Measurements from ENCODE around the gene IRF5.
A peak's percentile ranks its signal among the peaks of the same experiment; 100 is the strongest.

The IRF5 gene, protein sequence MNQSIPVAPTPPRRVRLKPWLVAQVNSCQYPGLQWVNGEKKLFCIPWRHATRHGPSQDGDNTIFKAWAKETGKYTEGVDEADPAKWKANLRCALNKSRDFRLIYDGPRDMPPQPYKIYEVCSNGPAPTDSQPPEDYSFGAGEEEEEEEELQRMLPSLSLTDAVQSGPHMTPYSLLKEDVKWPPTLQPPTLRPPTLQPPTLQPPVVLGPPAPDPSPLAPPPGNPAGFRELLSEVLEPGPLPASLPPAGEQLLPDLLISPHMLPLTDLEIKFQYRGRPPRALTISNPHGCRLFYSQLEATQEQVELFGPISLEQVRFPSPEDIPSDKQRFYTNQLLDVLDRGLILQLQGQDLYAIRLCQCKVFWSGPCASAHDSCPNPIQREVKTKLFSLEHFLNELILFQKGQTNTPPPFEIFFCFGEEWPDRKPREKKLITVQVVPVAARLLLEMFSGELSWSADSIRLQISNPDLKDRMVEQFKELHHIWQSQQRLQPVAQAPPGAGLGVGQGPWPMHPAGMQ

DNA sequence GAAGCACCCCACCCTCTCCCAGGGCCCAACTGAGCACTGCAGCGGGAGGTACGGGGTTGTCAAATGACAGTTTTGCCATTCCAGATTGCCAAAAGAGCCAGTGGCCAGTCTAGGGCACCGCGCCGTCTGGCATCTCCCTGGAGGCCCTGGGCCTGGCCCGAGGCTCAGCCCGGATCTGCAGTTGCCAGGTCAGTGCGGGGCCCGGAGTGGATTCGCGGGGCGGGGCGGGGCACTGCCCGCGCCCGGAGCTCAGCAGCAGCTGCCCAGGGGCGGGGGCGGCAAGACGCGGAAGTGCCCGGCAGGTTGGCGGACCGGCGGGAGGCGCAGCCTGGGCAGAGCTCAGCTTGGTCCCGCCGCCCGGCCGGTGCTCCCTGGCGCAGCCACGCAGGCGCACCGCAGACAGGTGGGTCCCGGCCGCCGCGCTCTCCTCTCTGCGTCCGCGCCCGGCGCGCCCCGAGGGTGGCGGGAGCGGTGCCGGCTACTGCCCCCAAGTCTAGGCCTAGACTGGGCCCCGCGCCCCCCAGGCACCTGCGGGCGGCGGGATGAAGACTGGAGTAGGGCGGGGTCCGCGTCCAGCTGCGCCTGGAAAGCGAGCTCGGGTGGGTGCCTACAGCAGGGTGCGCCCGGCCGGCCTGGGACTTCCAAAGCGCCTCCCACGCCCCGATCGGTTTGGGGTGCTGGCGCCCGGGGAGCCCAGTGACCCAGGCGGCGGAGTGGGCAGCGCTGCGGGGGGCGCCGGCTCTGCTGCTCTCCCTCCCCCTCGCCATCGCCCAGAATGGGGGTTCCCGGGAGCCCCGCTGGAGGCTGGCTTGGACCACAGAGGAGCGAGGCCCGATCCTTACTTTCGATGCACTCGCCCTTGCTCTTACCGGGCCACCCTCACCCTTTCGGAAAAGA is at the start of gene IRF5:
IRF5 (plus strand) TSS at position 281 of the 897 bp plus-strand sequence. CDS start 4,155 bp downstream, outside the sequence.
- no peak for DNase-seq

DNA sequence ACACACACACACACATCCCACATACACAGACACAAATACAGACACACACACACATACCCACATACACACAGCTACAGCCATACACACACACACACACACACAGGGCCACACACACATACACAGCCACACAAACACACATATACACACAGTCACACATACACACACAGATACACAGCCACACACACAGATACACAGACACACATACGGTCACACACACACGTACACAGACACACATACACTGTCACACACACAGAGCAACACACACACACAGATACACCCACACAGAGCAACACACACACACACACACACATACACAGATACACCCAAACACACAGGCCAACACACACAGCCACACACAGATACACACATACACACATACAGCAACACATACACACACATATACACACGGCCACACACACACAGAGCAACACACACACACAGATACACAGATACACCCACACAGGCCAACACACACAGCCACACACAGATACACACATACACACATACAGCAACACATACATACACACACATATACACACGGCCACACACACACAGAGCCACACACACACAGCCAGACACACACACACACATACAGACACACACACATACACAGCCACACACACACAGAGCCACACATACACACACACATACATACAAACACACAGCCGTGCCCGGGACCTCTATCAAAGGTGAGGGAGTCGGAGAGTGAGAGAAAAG is 49.5 kb upstream of the IRF5 start:
- no peak for DNase-seq

DNA sequence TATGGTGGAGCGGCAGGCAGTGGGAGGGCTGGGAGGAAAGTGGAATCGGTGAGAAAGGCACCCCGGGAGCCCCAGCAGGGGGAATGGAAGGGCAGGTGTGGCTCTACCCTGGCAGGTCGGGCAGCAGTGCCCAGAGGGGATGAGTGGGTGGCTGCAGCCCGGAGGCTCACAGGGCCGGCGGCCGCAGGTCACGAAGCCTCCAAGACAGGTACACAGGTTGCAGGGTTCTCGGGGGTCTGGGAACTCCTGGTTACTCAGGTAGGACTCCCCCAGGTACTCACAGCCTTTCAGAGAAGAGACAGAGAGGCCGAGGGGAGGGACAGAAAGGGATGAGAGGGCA is 49.0 kb upstream of the IRF5 start:
- no peak for DNase-seq

DNA sequence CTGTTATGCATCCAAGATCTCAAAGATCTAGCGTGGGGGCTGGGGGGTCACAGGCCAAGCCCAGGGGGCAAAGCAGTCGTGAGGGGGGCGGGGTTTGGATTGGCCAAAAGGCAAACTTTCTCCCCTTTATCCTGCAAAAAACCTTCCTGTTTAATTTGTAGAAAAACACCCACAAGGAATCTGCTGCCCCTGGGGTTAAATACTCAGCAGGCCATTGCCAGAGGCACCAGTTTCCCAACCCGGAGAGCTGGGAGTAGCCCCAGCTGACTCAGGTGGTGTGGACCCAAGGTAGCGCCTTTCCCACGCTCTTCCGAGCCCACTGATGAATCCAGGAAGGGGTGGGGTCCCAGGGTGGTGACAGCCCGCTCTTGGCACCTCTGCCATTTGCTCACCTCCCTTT is 48.6 kb upstream of the IRF5 start:
- no peak for DNase-seq

DNA sequence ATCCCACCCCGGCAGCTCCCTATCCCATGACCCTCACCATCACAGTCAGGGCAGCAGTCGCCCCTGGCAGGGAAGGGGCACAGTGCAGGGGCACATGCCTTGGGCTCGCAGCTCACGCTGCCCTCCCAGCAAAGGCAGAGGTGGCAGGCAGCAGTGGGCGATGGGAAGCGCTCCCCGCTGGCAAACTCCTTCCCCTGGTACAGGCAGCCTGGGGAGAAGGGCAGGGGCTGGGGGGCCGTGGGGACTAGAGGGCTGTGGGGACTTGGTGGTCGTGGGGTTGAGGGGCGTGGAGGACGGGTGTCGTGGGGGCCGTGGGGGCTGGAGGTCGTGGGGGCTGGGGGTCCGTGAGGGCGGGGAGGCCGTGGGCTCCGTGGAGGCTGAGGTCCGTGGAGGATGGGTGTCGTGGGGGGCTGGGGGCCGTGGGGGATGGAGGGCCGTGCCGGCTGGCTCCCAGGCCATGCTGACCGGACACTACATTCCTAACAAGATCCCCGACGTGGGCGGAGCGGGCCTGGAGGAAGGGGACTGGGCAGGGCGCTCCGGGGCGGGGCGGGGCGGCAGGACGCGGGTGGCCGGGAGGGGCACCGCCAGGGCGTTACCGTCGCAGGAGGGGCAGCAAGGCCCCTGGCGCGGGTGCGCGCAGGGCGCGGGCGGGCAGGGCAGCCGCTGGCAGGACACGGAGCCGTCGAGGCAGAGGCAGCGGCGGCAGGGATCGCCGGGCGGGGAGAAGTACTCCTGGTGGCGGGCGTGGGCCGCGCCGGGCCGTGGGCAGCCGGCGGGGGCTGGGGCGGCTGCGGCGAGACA is 47.2 kb upstream of the IRF5 start:
- no peak for DNase-seq

DNA sequence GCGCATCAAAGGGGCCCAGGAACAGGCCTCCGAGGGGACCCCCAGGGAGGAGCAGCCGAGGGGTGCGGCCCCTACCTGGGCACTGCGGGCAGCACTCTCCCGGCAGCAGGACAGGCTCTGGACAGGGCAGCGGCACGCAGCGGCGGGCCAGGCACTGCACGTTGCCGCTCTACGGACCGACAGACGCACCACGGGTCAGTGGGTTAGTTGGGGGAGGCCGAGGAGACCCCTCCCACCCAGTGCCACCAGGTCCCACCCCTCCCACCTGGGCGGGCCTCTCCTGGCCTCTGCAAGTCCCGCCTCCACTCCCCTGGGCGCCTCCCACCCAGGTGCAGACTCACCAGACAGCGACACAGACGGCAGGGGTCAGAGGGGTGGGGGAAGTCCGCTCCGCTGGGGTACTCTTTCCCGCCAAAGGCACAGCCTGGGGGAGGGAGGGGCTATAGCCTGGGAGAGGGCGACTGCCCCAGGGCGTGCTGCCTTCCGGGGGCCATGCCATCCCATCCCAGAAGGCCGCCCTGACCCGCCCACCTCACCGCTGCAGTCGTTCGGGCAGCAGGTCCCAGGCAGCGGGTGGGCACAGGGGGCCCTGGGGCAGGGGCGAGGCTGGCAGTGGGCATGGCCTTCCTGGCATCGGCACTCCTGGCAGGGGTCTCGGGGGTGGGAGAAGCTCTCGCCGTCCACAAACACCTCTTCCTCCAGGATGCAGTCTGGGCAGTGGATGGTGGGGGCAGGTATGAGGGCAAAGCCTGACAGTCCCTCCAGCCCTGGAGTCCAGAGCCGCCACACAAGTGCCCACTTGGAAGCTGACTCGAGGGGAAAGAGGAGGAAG is 46.4 kb upstream of the IRF5 start:
- DNase-seq, result no peak

DNA sequence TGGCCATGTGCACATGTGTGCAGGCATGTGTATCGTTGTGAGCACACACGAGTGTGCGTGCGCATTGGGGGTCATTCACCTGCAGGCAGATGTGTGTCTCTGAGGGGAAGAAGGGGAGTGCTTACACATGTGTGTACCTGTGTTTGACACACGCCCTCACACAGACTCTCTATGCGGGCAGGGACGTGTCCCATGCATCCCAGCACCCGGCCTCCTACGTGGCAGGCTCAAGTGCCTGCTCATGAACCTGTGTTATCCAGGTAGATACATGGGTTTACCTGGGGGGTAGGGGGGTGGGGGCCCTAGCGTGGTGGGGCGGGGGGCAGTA is 45.8 kb upstream of the IRF5 start:
- no peak for DNase-seq

DNA sequence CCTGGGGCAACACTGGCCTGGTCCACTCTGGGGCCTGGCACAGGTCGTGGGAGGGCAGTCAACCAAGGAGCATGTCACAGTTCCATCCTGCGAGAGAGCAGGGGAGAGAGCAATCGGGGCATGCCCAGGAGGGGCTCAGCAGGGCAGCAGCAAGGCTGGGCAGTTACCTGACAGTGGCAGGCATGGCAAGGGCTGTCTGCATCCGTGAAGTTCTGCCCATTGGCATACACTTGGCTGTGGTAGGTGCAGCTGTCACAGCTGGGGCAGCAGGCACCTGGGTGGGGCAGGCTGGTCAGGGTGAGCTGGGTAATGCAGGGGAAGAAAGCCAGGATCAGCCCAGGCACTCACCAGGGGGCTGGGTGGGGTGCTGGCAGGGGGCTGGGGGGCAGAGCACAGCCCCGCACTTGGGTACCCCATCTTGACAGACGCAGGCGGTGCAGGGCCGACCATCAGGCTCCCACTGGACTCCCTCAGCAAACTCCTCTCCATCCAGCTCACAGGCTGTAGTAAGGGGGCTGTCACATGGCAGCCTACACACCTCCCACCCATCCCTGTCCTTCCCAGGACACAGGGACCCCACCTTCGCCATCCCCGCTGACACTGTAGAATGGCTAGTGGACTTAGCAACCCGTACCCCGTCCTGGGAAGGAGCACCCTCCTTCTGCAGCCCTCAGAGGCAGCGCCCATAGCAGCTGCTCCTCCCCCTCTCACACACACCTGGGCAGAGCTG is 45.0 kb upstream of the IRF5 start:
- no peak for DNase-seq

DNA sequence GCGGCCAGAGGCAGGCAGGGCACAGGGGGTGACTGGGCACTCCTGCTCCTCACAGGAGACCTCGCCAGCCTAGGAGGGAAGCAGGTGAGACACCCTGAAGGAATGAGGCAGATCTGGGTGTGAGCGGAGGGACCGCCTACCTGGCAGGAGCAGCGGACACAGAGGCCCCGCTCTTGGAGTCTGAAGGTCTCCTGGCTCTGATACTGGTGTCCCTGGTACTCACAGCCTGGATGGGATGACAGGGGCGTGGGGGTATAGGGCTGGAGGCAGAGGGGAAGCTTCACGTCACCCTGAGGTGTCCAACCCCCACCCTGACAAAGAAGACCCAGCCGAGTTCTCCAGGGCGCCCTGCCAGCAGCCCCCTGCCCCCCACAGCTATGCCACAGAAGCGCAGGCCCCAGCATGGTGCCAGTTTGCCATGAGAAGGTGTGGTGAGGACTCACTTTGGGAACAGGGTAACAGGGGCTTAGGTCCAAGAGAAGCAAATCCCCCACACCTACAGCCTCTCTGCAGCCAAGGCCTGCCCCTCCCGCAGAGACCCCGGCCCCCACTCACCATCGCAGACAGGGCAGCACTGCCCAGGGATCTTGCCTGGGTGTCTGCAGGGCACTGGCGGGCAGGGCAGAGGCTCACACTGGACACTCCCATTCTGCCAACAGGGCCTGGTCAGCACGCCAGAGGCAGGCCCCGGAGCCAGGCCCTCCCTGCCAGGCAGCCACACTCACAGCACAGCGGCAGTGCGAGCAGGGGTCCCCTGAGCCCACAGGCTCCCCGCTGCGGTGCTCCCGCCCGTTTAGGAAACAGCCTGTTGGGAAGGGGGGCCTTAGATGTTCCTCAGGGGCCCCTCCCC is 44.3 kb upstream of the IRF5 start:
- DNase-seq, result no peak

DNA sequence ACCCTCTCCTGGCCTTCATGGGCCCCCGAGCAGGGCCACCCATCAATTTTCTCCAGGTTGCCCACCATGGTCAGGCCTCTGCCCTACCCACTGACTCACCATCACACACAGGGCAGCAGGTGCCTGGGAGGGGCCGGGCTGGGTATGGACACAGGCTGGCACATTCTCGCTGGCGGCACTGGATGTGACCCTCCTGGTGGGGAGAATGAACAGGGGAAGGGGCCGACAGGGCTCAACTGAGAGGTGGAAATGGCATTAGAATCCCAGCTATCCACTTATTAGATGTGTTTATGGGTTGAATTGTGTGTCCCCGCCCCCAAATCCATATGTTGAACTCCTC is 43.7 kb upstream of the IRF5 start:
- no peak for DNase-seq

DNA sequence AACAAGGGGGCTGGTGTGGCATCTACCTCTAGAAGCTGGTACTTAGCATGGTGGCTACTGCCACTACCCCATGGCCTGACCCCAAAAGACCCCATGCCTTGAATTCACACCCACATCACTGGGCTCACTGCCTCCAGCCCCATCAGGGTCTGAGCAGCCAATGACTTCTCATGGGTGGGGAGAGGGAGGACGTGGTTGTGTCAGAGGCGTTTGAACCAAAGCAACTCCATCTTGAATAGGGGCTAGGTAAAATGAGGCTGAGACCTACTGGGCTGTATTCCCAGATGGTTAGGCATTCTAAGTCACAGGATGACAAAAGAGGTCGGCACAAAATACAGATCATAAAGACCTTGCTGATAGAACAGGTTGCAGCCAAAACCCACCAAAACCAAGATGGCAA is 42.4 kb upstream of the IRF5 start:
- no peak for DNase-seq

DNA sequence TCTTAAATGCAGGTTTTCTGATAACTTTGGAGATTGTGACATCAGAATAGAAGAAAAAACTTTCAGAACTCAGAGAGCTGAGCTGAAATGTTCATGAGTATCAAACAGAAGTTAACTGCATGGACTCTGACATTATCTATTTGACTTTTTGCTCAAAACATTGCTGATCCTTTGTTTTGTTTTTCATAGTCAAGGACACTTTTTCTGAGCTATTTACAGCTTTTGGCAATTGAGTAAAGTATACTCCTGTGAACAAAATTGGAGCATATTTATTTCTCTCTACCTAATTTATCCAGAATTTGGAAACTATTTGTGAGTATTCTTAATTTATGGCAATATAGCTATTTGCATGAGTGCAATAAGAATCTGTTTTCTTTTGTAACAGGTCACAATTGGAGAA is 38.3 kb upstream of the IRF5 start:
- DNase-seq, result peak; percentile 4

DNA sequence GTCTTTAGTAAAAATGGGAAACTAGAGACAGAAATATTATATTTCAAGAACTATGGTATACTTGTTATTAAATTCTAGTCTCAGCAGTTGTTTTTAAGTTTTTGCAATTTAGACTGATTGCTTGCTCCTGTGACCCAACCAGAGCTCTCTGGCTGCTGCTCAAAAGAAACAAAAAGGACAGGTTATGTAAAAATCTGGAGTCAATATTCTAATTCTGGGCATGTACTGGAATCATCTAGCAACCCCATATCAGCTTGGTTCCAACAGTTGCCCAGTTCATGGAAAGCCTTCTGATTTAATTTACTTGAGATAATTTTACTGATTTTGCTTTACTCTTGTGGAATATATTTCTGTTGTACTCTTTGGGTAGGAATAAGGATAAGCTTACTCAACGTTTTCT is 37.5 kb upstream of the IRF5 start:
- DNase-seq, result no peak

DNA sequence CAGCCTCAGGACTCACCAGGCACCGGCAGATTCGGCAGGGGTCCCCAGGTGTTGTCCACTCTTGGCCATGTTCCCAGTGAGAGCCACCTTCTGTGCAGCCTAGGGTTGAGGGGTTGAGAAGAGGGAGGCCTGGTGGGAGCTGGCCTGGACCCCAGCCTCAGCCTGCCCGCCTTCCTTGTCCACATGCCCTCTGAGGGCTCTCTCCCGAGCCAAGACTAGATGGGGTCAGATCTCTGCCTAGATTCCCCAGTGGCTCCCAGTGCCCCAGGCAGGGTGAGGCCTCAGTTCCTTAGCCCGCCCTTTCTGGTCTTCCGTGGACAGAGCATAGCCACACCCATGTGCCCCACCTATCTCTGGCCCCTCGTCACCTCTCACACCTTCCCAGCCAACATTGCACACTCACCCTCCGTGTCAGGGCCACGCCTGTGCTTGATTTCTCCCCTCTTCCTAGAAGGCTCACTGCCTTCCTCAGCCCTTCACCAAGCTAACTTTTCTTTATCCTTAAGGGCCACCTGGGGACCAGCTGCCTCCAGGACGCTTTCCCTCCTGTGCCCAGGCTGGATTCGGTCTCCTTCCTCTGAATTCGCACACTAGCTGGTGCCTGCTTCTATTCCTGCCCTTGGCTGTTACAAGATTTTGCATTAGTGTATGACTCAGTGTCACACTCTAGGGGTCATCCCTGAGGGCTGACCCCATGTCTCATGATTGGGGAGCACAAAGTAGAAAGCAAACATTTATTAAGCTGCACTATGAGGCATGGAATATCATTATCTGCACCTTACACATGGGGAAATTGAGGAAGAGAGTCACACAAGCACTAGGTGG is 34.8 kb upstream of the IRF5 start:
- DNase-seq, result no peak

DNA sequence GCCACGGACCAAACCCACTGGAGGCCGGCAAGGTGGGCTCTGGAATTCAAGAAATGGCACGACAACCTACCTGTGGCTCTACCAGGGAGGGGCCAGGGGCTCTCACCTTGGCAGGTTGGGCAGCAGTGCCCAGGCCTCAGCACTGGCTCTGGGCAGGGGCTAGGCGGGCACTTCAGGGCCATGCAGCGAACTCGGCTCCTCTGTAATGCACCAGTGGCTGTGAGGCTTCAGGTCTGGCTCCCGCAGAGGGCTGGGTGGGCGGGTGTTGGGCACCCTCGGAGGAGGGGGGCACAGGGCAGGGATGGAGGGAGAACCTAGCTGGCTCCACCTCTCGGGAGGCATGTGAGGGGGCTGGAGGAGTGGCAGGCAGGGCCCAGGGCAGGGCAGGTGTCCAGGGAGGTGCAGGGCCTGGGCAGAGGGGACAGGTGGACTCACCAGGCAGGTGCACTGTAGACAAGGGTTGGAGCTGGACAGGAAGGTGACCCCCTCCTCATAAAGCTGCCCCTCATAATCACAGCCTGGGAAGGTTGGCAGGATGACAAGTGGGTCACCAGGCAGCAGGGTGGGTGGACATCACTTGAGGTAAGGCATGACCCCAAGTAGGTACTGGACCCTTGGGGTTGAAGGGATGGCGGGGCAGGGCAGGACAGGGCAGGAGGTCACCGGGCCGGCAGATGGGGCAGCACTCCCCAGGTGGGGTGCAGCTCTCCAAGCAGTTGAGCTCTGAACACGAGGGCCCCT is 33.9 kb upstream of the IRF5 start:
- no peak for DNase-seq

DNA sequence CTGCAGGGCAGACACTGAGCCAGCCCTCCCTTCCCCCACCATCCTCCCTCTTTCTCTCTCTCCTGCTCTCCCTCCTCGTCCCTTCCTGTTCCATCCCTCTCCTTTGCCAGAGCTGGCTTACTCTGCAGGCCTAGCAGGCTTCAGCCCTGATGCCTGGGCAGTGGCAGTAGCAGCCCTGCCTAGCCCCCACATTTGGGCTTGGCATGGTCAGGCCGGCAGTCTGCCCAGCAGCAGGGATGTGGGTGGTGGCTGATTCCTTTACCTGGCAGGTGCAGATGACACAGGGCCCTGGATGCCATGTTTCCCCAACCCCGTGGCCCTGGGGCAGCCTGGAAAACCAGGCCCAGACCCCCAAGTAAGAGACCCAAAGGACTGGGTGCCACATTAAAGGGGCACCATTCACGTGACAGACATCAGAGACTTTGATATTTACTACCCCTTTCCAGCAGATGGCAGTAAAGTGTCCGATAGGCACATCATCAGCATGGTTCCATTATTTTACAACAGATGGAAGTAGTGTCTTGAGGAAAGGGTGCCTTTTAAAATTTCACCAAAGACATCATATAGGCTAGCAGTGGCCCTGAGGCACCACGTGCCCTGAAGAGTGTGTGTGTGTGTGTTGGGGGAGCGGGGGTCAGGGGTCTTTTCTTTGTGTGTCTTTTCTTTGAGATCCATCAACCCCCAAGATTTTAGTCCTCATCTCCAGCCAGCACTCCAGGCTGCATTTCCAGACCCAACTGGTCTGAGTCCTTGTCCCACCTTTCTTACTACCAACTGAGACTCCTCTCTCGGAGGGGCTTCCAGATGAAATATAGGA is 33.1 kb upstream of the IRF5 start:
- peak; percentile 61 for DNase-seq

DNA sequence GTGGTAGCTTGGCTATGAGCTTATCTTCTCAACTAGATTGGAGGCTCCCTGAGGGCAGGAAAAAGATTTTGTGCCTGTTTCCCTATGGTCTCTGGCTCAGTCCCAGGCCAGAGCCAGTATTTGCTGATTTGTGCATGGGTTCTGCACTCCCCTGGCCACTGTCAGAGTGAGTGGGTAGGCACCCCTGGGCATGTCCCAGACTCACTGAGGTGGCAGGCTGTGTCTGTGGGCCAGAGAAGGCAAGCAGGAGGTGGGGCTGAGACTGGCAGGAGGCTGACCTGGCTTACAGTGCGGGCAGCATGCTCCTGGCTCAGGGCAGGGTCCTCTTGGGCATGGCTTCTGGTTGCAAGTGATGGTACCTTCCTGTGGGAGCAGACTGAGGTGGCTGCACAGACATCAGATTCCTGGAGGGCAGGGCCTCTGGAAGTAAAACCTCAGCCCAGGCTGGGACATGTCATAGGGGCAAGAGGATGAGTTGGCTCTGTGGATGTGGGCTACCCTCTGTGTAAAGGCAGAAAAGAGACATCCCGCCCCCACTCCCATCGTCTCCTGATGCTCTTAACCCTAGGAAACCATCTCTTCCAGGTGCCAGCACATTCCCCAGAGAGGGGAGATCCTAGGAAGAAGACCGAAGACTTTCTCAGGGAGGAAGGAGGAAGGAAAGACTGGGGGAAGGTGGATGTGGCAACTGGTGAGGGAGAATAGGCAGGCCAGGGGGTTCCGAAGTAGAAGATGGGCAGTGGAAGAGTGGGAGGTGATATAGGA is 31.5 kb upstream of the IRF5 start:
- DNase-seq, result peak; percentile 7

Data from OCI-M1 (cell line).